ENCODE measurements around the gene FEZ2. TPM values are rescaled to one million over a fixed set of nuclear protein-coding genes. Genes with fewer than 3 reads are reported as not detected.

The FEZ2 gene
- total RNA-seq, 1 experiment from 2014 or later = 22.2 TPM

- Mint-ChIP-seq H3K36me3 (peaks cover 31% of the 10 kb centered on the region), H3K9me3 (no peaks in the 10 kb centered on the region), H3K4me3 (no peak overlapping the region), H3K4me1 (no peaks in the 10 kb centered on the region), H3K27ac (no peak overlapping the region), H3K27me3 (ENCODE audit: low read depth) (no peaks in the 10 kb centered on the region)
- TF ChIP-seq PRRX2 (CRISPR knock-in tag; IDR thresholded peaks at IDR 0.05) (no peak), ZNF512 (CRISPR knock-in tag; IDR thresholded peaks at IDR 0.05; ENCODE audit: borderline replicate concordance) (no peak), ZNF317 (CRISPR knock-in tag; IDR thresholded peaks at IDR 0.05; ENCODE audit: borderline replicate concordance, low read depth) (no peak), MXD4 (CRISPR knock-in tag; IDR thresholded peaks at IDR 0.05; ENCODE audit: borderline replicate concordance) (no peak), ERG (CRISPR knock-in tag; IDR thresholded peaks at IDR 0.05) (no peak), HMGXB4 (CRISPR knock-in tag; IDR thresholded peaks at IDR 0.05) (no peak), TP53 (CRISPR knock-in tag; IDR thresholded peaks at IDR 0.05) (no peak), ELF4 (CRISPR knock-in tag; IDR thresholded peaks at IDR 0.05; ENCODE audit: low read depth) (no peak), SP1 (CRISPR knock-in tag; conservative IDR thresholded peaks at IDR 0.05) (no peak), JUN (CRISPR knock-in tag; IDR thresholded peaks at IDR 0.05) (no peak)
- ChIA-PET CTCF (interaction anchor here (0.9 kb wide), 1 partner anchor 122 kb away, joined by 5 read pairs; no protein-coding TSS in a partner anchor), POLR2A (no interaction called here)
- ATAC-seq (no peak), DNase-seq (ENCODE audit: low spot score) (no peak)
Observed at GRCh38 chr2:36550006-36550405, 48.0 kb downstream of the FEZ2 start.

GRCh38 chr2:36549165-36549574 lies 48.8 kb downstream of the FEZ2 start:
- Mint-ChIP-seq H3K4me1 (no peaks in the 10 kb centered on the region), H3K27me3 (ENCODE audit: low read depth) (no peaks in the 10 kb centered on the region)

More at GRCh38 chr2:36549165-36549574, 48.8 kb downstream of the FEZ2 start:
- TF ChIP-seq ERG (CRISPR knock-in tag; IDR thresholded peaks at IDR 0.05) = no peak
- TF ChIP-seq HMGA2 (CRISPR knock-in tag; IDR thresholded peaks at IDR 0.05) = no peak
- TF ChIP-seq FOXP1 (CRISPR knock-in tag; IDR thresholded peaks at IDR 0.05; ENCODE audit: borderline replicate concordance) = no peak
- TF ChIP-seq NR3C1 (CRISPR knock-in tag; conservative IDR thresholded peaks at IDR 0.05; ENCODE audit: low read depth) = no peak
- no peak for TF ChIP-seq CBFB (CRISPR knock-in tag; IDR thresholded peaks at IDR 0.05; ENCODE audit: low read depth)
- TF ChIP-seq USF2 (CRISPR knock-in tag; IDR thresholded peaks at IDR 0.05) = no peak
- no peak for TF ChIP-seq ESRRA (CRISPR knock-in tag; IDR thresholded peaks at IDR 0.05; ENCODE audit: borderline replicate concordance)
- TF ChIP-seq MYBL2 (CRISPR knock-in tag; IDR thresholded peaks at IDR 0.05) = no peak
- no peak for TF ChIP-seq NFYB (CRISPR knock-in tag; conservative IDR thresholded peaks at IDR 0.05; ENCODE audit: low read depth)
- no peak for TF ChIP-seq PRRX2 (CRISPR knock-in tag; IDR thresholded peaks at IDR 0.05)
- no peak for TF ChIP-seq CTCF (IDR thresholded peaks at IDR 0.05)
- CTCF ChIA-PET = interaction anchor here (0.9 to 1.3 kb wide), 2 partner anchors 123 to 222 kb away, joined by 5 to 6 read pairs; no protein-coding TSS in a partner anchor
- ATAC-seq = no peak
- Mint-ChIP-seq H3K36me3 (peaks cover 29% of the 10 kb centered on the region), H3K9me3 (no peaks in the 10 kb centered on the region), H3K27ac (no peak overlapping the region), H3K4me3 (no peak overlapping the region)
- POLR2A ChIA-PET = no interaction called here
- no peak for DNase-seq (ENCODE audit: low spot score)

Measured in WTC11 (cell line).